HepG2 (cell line): ENCODE measurements around the gene MYO1B. TPM values are rescaled to one million over a fixed set of nuclear protein-coding genes. Genes with fewer than 3 reads are reported as not detected.

ENCODE experiments used
- ATAC-seq: fragments of 200-7000 bp; cut with Tn5 transposase; 3 replicates; pipeline ENCODE4 v1.9.1; 2020; ENCODE audit warnings: mild to moderate bottlenecking, moderate library complexity
- BruUV-seq: library from RNA; stranded (reverse); fragments of 400-500 nt; replicated peaks from 2 replicates; lab custom pipeline; 2021; lab: Mats Ljungman, UMichigan
- CTCF ChIA-PET: fragments of 300-600 bp; formaldehyde crosslinking; extraction: SDS; loops from one replicate; lab custom pipeline; 2021; ENCODE audit warnings: low total read pairs, inconsistent platforms, low intra/inter-chr PET ratio; lab: Yijun Ruan, JAX
- POLR2A ChIA-PET: fragments of 350-600 bp; sonication (Branson Sonifier 250); formaldehyde crosslinking; loops from one replicate; lab custom pipeline; 2020; ENCODE audit warnings: antibody characterized with exemption, inconsistent platforms; lab: Yijun Ruan, JAX
- DNase-seq: peaks from one replicate; pipeline ENCODE4 v3.0.0-alpha.2; 2015; ENCODE audit warnings: low spot score
- FAIRE-seq: peaks from 3 replicates; lab custom pipeline; 2011; peaks lifted over from hg19 to GRCh38; lab: Jason Lieb, UNC
- H2AFZ ChIP-seq: one replicate; pipeline ENCODE4 v1.6.1; 2011; ENCODE audit warnings: low read length, inconsistent platforms
- H3K27ac ChIP-seq: fragments of 300-600 bp; 3 replicates; pipeline ENCODE4 v1.8.0; 2011; ENCODE audit warnings: mixed run types, mild to moderate bottlenecking, mixed read lengths, low read length, inconsistent platforms; ENCODE audit not compliant: insufficient read depth; ENCODE audit errors: extremely low read length
- H3K27me3 ChIP-seq, 2 experiments: fragments of 200-600 bp in 1 of 2; 2 replicates in 1 of 2; 3 replicates in 1 of 2; pipeline versions ENCODE4 v1.6.0 to v1.8.0; 2011; ENCODE audit warnings: low read length in 2 of 2, mild to moderate bottlenecking in 2 of 2, moderate library complexity in 2 of 2, inconsistent platforms in 1 of 2; ENCODE audit not compliant: insufficient read depth in 2 of 2, control insufficient read depth in 1 of 2
- H3K36me3 ChIP-seq, 2 experiments: fragments of 200-600 bp in 1 of 2; replicated peaks in 1 of 2; 2 replicates in 1 of 2; 3 replicates in 1 of 2; pipeline versions ENCODE4 v1.5.1 to v1.8.0; 2011; ENCODE audit warnings: low read length in 2 of 2, inconsistent platforms in 1 of 2; ENCODE audit not compliant: insufficient read depth in 2 of 2, control insufficient read depth in 1 of 2
- H3K4me1 ChIP-seq: 2 replicates; pipeline ENCODE4 v1.5.1; 2012; ENCODE audit warnings: low read length, inconsistent platforms; ENCODE audit not compliant: insufficient read depth
- H3K4me2 ChIP-seq: 2 replicates; pipeline ENCODE4 v1.6.0; 2011; ENCODE audit warnings: low read depth, low read length, inconsistent platforms
- H3K4me3 ChIP-seq, 3 experiments: fragments of 200-600 bp in 1 of 3; sonication (generic), shearing (Covaris generic) in 1 of 3; replicated peaks in 1 of 3; 2 replicates each; pipeline ENCODE4 v1.5.1; 2011 to 2016; ENCODE audit warnings: low read length in 3 of 3, inconsistent platforms in 2 of 3, low read depth in 2 of 3, mild to moderate bottlenecking in 2 of 3, control low read depth in 1 of 3, mixed read lengths in 1 of 3; ENCODE audit not compliant: insufficient read depth in 1 of 3
- H3K79me2 ChIP-seq: one replicate; pipeline ENCODE4 v1.6.1; 2011; ENCODE audit warnings: low read length, inconsistent platforms; ENCODE audit not compliant: insufficient read depth
- H3K9ac ChIP-seq: 2 replicates; pipeline ENCODE4 v1.6.0; 2011; ENCODE audit warnings: mild to moderate bottlenecking, low read depth, low read length, inconsistent platforms; ENCODE audit not compliant: insufficient read depth
- H3K9me3 ChIP-seq: 2 replicates; pipeline ENCODE4 v1.5.1; 2012; ENCODE audit warnings: mild to moderate bottlenecking, low read length
- H4K20me1 ChIP-seq: 2 replicates; pipeline ENCODE4 v1.6.0; 2011; ENCODE audit warnings: inconsistent platforms, mild to moderate bottlenecking, low read length, moderate library complexity; ENCODE audit not compliant: insufficient read depth
- BRCA1 ChIP-seq: sonication (generic); formaldehyde crosslinking; IDR thresholded peaks from 2 replicates; pipeline ENCODE4 v1.4.0; 2020; ENCODE audit warnings: missing genetic modification reagents
- DRAP1 ChIP-seq: IDR thresholded peaks from 2 replicates; pipeline ENCODE4 v1.6.1; 2016; ENCODE audit warnings: missing genetic modification reagents, missing compliant biosample characterization
- MLXIP ChIP-seq: sonication (generic); formaldehyde crosslinking; IDR thresholded peaks from 2 replicates; pipeline ENCODE4 v1.9.0; 2021; ENCODE audit warnings: missing genetic modification reagents, borderline replicate concordance
- RBM22 ChIP-seq: fragments of 200-400 bp; formaldehyde crosslinking; optimal IDR thresholded peaks from 2 replicates; pipeline ENCODE3; 2017; ENCODE audit warnings: mild to moderate bottlenecking, low read length, moderate library complexity
- USF2 ChIP-seq, 2 experiments: sonication (generic) in 1 of 2; formaldehyde crosslinking in 1 of 2; IDR thresholded peaks; 2 replicates each; pipeline versions ENCODE4 v1.5.1 to v1.6.1; 2011 to 2020; ENCODE audit warnings: borderline replicate concordance in 1 of 2, low read depth in 1 of 2, low read length in 1 of 2, mild to moderate bottlenecking in 1 of 2, missing genetic modification reagents in 1 of 2, moderate library complexity in 1 of 2
- WGBS: methylation state at CpG from one replicate; pipeline ENCODE4 v1.1.6; 2017; ENCODE audit warnings: low lambda C conversion rate; 5-methylcytosine and 5-hydroxymethylcytosine counted together
- in situ Hi-C: cut with HindIII; loops from 2 replicates; pipeline ENCODE4 v1.10.0; 2017; ENCODE audit warnings: low pct_unique_long_range_greater_than_20kb; ENCODE audit not compliant: extremely low pct_ligation_motif_present
- intact Hi-C: fragments of 100-400 bp; cut with micrococcal nuclease; formaldehyde crosslinking; loops from one replicate; pipeline ENCODE4 v1.10.0; 2022; ENCODE audit not compliant: unreplicated experiment
- polyA plus RNA-seq, 8 experiments: library from polyadenylated mRNA; depleted of rRNA in 3 of 8; stranded (reverse) in 7 of 8; unstranded in 1 of 8; fragments of >200 nt; fragmentation: Illumina TruSeq in 4 of 8; extraction: Trizol in 4 of 8; gene quantifications; 2 replicates each; pipeline versions ENCODE4 v1.2.1 to v1.2.3, GENCODE V29; 2011 to 2016; ENCODE audit warnings: low read depth in 4 of 8, missing spikeins in 1 of 8, mixed read lengths in 1 of 8; ENCODE audit not compliant: insufficient read depth in 1 of 8
- total RNA-seq, 5 experiments: library from RNA; depleted of rRNA; stranded (reverse); fragments of >200 nt; fragmentation: Illumina TruSeq; extraction: Trizol; gene quantifications; 2 replicates each; pipeline ENCODE4 v1.2.3, GENCODE V29; 2016; ENCODE audit warnings: low read depth in 1 of 5

The MYO1B gene
- total and polyA plus RNA-seq, 2 of the 13 experiments (the other 11 are each of a cell fraction or from before 2014, with no cell fraction given) = 36.9 to 89.8 TPM

GRCh38 chr2:191391171-191391570, 146.0 kb downstream of the MYO1B start:
- no peaks in the 10 kb centered on the region for H3K9me3 ChIP-seq
- no peaks in the 10 kb centered on the region for H3K4me1 ChIP-seq
- intact Hi-C loops (no loop called here), in situ Hi-C loops (no loop called here)
- ATAC-seq (no peak), FAIRE-seq (no peak), DNase-seq (no peak)
- H4K20me1 ChIP-seq = no peaks in the 10 kb centered on the region
- no TSS peak for BruUV-seq
- POLR2A ChIA-PET = no interaction called here
- no peak overlapping the region for H3K4me3 ChIP-seq
- WGBS = 97% methylated on average over 3 of the region's 3 CpGs
- H3K79me2 ChIP-seq = no peaks in the 10 kb centered on the region
- no peak overlapping the region for H2AFZ ChIP-seq
- no peak overlapping the region for H3K4me2 ChIP-seq
- no peak overlapping the region for H3K27ac ChIP-seq
- H3K27me3 ChIP-seq = no peaks in the 10 kb centered on the region
- TF ChIP-seq USF2 (IDR thresholded peaks at IDR 0.05; ENCODE audit: low read depth, low read length) = no peak
- TF ChIP-seq USF2 (CRISPR knock-in tag; IDR thresholded peaks at IDR 0.05; ENCODE audit: borderline replicate concordance) = no peak
- TF ChIP-seq BRCA1 (CRISPR knock-in tag) = no peak
- peak; percentile 5 for TF ChIP-seq RBM22
- TF ChIP-seq, all 625 proteins: peak for 1
- CTCF ChIA-PET = no interaction called here
- no peak overlapping the region for H3K9ac ChIP-seq
- H3K36me3 ChIP-seq = peaks cover 24 to 90% of the 10 kb centered on the region in 2 experiments

- in situ Hi-C loops (no loop called here), intact Hi-C loops (no loop called here)
- Histone ChIP-seq H3K36me3 (peaks cover 21 to 76% of the 10 kb centered on the region in 2 experiments), H3K27me3 (no peaks in the 10 kb centered on the region), H3K9me3 (no peaks in the 10 kb centered on the region), H3K4me2 (no peak overlapping the region), H3K9ac (no peak overlapping the region), H3K4me3 (no peak overlapping the region), H3K79me2 (no peaks in the 10 kb centered on the region), H2AFZ (no peak overlapping the region), H3K27ac (no peak overlapping the region), H4K20me1 (no peaks in the 10 kb centered on the region), H3K4me1 (no peaks in the 10 kb centered on the region)
- no peak for DNase-seq
- ChIA-PET POLR2A (no interaction called here), CTCF (no interaction called here)
- BruUV-seq = no TSS peak
- TF ChIP-seq RBM22 (peak; percentile 40), DRAP1 (CRISPR knock-in tag) (no peak), MLXIP (CRISPR knock-in tag) (no peak)
- ATAC-seq = no peak
- FAIRE-seq = no peak
- WGBS = 88% methylated on average over 2 of the region's 2 CpGs
Observed at GRCh38 chr2:191394043-191394442, 148.8 kb downstream of the MYO1B start.
